Spinal cord (tissue), 10 donors: Measurements from ENCODE around the gene FCGBP. TPM values are rescaled to one million over a fixed set of nuclear protein-coding genes. Genes with fewer than 3 reads are reported as not detected.

Experiments
- DNase-seq, 6 donors: peaks; one replicate each; pipeline versions ENCODE4 v3.0.0 to v3.0.0-alpha.2; 2013 to 2015; ENCODE audit warnings: low spot score in 6 of 6, low read depth in 4 of 6
- H3K27ac ChIP-seq: one replicate; pipeline ENCODE4 v1.5.1; 2013; ENCODE audit warnings: low read depth, low read length, control low read depth
- H3K27me3 ChIP-seq: one replicate; pipeline ENCODE4 v1.6.1; 2013; ENCODE audit warnings: low read length; ENCODE audit not compliant: control insufficient read depth, insufficient read depth
- H3K36me3 ChIP-seq: one replicate; pipeline ENCODE4 v1.6.1; 2013; ENCODE audit warnings: low read length; ENCODE audit not compliant: control insufficient read depth, insufficient read depth
- H3K4me1 ChIP-seq: one replicate; pipeline ENCODE4 v1.6.1; 2013; ENCODE audit warnings: low read length; ENCODE audit not compliant: control insufficient read depth, insufficient read depth
- H3K4me3 ChIP-seq: one replicate; pipeline ENCODE4 v1.5.1; 2013; ENCODE audit warnings: low read depth, low read length, control low read depth
- H3K9me3 ChIP-seq: one replicate; pipeline ENCODE4 v1.6.1; 2013; ENCODE audit warnings: low read length; ENCODE audit not compliant: control insufficient read depth, insufficient read depth
- WGBS: methylation state at CpG from one replicate; pipeline ENCODE4 v1.1.5; 2013; ENCODE audit warnings: missing lambda C conversion rate; ENCODE audit not compliant: insufficient coverage; 5-methylcytosine and 5-hydroxymethylcytosine counted together
- polyA plus RNA-seq, 2 donors: library from polyadenylated mRNA; unstranded; fragments of 120-200 nt; gene quantifications; one replicate each; pipeline ENCODE4 v1.2.1, GENCODE V29; 2013; ENCODE audit not compliant: insufficient read length in 2 of 2
- total RNA-seq, 2 donors: library from RNA; depleted of rRNA in 1 of 2; stranded (reverse); fragments of 120-200 nt in 1 of 2; fragments of >200 nt in 1 of 2; gene quantifications; one replicate each; pipeline versions ENCODE4 v1.2.3 to v1.2.4, GENCODE V29; 2013 to 2014
- donor health status: healthy.

Gene FCGBP
- total and polyA plus RNA-seq, 4 donors: 2.0 to 3.7 (median 2.6) TPM

GRCh38 chr19:39937787-39938186 lies 3.4 kb upstream of the FCGBP start:
- H3K27ac ChIP-seq: no peak overlapping the region
- WGBS: 72% methylated on average over 2 of the region's 2 CpGs

GRCh38 chr19:39937094-39937720 lies 2.8 kb upstream of the FCGBP start:
- Histone ChIP-seq H3K4me1 (no peaks in the 10 kb centered on the region), H3K4me3 (no peak overlapping the region), H3K9me3 (no peaks in the 10 kb centered on the region), H3K36me3 (no peaks in the 10 kb centered on the region), H3K27me3 (no peaks in the 10 kb centered on the region), H3K27ac (no peak overlapping the region)
- no peak for DNase-seq
- 78% methylated on average over 4 of the region's 5 CpGs for WGBS

More at GRCh38 chr19:39937787-39938186, 3.4 kb upstream of the FCGBP start:
- Histone ChIP-seq H3K36me3 (no peaks in the 10 kb centered on the region), H3K4me1 (no peaks in the 10 kb centered on the region), H3K27me3 (no peaks in the 10 kb centered on the region), H3K4me3 (no peak overlapping the region), H3K9me3 (no peaks in the 10 kb centered on the region)
- no peak for DNase-seq

- H3K27ac ChIP-seq: no peak overlapping the region
- 96% methylated on average over 5 of the region's 6 CpGs for WGBS
- H3K4me1 ChIP-seq: no peaks in the 10 kb centered on the region
- no peaks in the 10 kb centered on the region for H3K27me3 ChIP-seq
- H3K36me3 ChIP-seq: no peaks in the 10 kb centered on the region
- H3K9me3 ChIP-seq: no peaks in the 10 kb centered on the region
- no peak overlapping the region for H3K4me3 ChIP-seq
- no peak for DNase-seq
These were observed 2.2 kb upstream of the FCGBP start for GRCh38 chr19:39936622-39937021.

GRCh38 chr19:39936020-39936419 lies 1.6 kb upstream of the FCGBP start:
- 60% methylated on average over 1 of the region's 3 CpGs for WGBS
- Histone ChIP-seq H3K4me1 (no peaks in the 10 kb centered on the region), H3K4me3 (no peak overlapping the region), H3K27ac (no peak overlapping the region), H3K9me3 (no peaks in the 10 kb centered on the region), H3K36me3 (no peaks in the 10 kb centered on the region), H3K27me3 (no peaks in the 10 kb centered on the region)
- DNase-seq: no peak

- no peaks in the 10 kb centered on the region for H3K36me3 ChIP-seq
- H3K9me3 ChIP-seq: no peaks in the 10 kb centered on the region
- H3K27me3 ChIP-seq: no peaks in the 10 kb centered on the region
- no peaks in the 10 kb centered on the region for H3K4me1 ChIP-seq
- no peak for DNase-seq
- H3K4me3 ChIP-seq: no peak overlapping the region
- WGBS: 85% methylated on average over 5 of the region's 5 CpGs
- no peak overlapping the region for H3K27ac ChIP-seq
These were observed 879 bp upstream of the FCGBP start for GRCh38 chr19:39935364-39935661.

GRCh38 chr19:39929750-39930149 lies 4.7 kb downstream of the FCGBP start:
- Histone ChIP-seq H3K9me3 (no peaks in the 10 kb centered on the region), H3K36me3 (no peaks in the 10 kb centered on the region), H3K27ac (no peak overlapping the region), H3K4me1 (no peaks in the 10 kb centered on the region), H3K4me3 (no peak overlapping the region), H3K27me3 (no peaks in the 10 kb centered on the region)
- no peak for DNase-seq
- WGBS: 100% methylated on average over 2 of the region's 3 CpGs

- 100% methylated on average over 2 of the region's 3 CpGs for WGBS
- H3K27ac ChIP-seq: no peak overlapping the region
- no peaks in the 10 kb centered on the region for H3K27me3 ChIP-seq
- H3K4me3 ChIP-seq: no peak overlapping the region
- DNase-seq: no peak
- H3K9me3 ChIP-seq: no peaks in the 10 kb centered on the region
- no peaks in the 10 kb centered on the region for H3K36me3 ChIP-seq
- no peaks in the 10 kb centered on the region for H3K4me1 ChIP-seq
These were observed 6.1 kb downstream of the FCGBP start for GRCh38 chr19:39928357-39928725.

- Histone ChIP-seq H3K4me1 (no peaks in the 10 kb centered on the region), H3K4me3 (no peak overlapping the region), H3K36me3 (no peaks in the 10 kb centered on the region), H3K9me3 (no peaks in the 10 kb centered on the region), H3K27ac (no peak overlapping the region), H3K27me3 (no peaks in the 10 kb centered on the region)
- DNase-seq: no peak
- 92% methylated on average over 23 of the region's 23 CpGs for WGBS
These were observed 6.7 kb downstream of the FCGBP start for GRCh38 chr19:39927524-39928356.

GRCh38 chr19:39927076-39927475 lies 7.4 kb downstream of the FCGBP start:
- no peak for DNase-seq
- WGBS: 91% methylated on average over 11 of the region's 11 CpGs
- Histone ChIP-seq H3K4me1 (no peaks in the 10 kb centered on the region), H3K4me3 (no peak overlapping the region), H3K27ac (no peak overlapping the region), H3K36me3 (no peaks in the 10 kb centered on the region), H3K27me3 (no peaks in the 10 kb centered on the region), H3K9me3 (no peaks in the 10 kb centered on the region)

GRCh38 chr19:39926170-39926760 lies 8.2 kb downstream of the FCGBP start:
- no peaks in the 10 kb centered on the region for H3K27me3 ChIP-seq
- H3K27ac ChIP-seq: no peak overlapping the region
- H3K9me3 ChIP-seq: no peaks in the 10 kb centered on the region
- WGBS: 91% methylated on average over 5 of the region's 8 CpGs
- no peak for DNase-seq
- no peak overlapping the region for H3K4me3 ChIP-seq
- no peaks in the 10 kb centered on the region for H3K4me1 ChIP-seq
- H3K36me3 ChIP-seq: no peaks in the 10 kb centered on the region
